K562 (cell line): Measurements from ENCODE around the gene OR10J5.

Experiments
- ADNP ChIP-seq: fragments of 200-800 bp; sonication (Bioruptor generic); IDR thresholded peaks from 2 replicates; pipeline ENCODE4 v1.6.1; 2016; ENCODE audit warnings: missing genetic modification characterization, missing compliant biosample characterization
- CAMTA2 ChIP-seq: fragments of 250-450 bp; sonication (Bioruptor Pico); conservative IDR thresholded peaks from 2 replicates; pipeline ENCODE4 v1.5.1; 2022
- CBX5 ChIP-seq: IDR thresholded peaks from 2 replicates; pipeline ENCODE4 v1.6.1; 2014; ENCODE audit warnings: low read depth, borderline replicate concordance
- GMEB1 ChIP-seq: fragments of 250-450 bp; sonication (Bioruptor Pico); IDR thresholded peaks from 2 replicates; pipeline ENCODE4 v1.4.0; 2020; ENCODE audit warnings: mild to moderate bottlenecking
- MTA1 ChIP-seq: fragments of 450-650 bp; IDR thresholded peaks from 2 replicates; pipeline ENCODE4 v1.6.1; 2017; ENCODE audit warnings: borderline replicate concordance
- POLR2A ChIP-seq: fragments of 450-650 bp; conservative IDR thresholded peaks from 2 replicates; pipeline ENCODE4 v1.6.1; 2016
- POLR2AphosphoS5 ChIP-seq: IDR thresholded peaks from 2 replicates; pipeline ENCODE4 v1.6.1; 2011; ENCODE audit warnings: mild to moderate bottlenecking, low read depth, low read length, moderate library complexity; ENCODE audit not compliant: control insufficient read depth, insufficient read depth
- SRSF1 ChIP-seq: fragments of 200-400 bp; formaldehyde crosslinking; IDR thresholded peaks from 2 replicates; pipeline ENCODE4 v1.6.1; 2017; ENCODE audit warnings: mild to moderate bottlenecking, low read depth, low read length, moderate library complexity
- ZNF143 ChIP-seq: sonication (generic); formaldehyde crosslinking; IDR thresholded peaks from 2 replicates; pipeline ENCODE4 v1.9.0; 2022; ENCODE audit warnings: mild to moderate bottlenecking, missing genetic modification reagents
- ZNF239 ChIP-seq: fragments of 250-450 bp; sonication (Bioruptor Pico); IDR thresholded peaks from 2 replicates; pipeline ENCODE4 v1.4.0; 2020; ENCODE audit warnings: mild to moderate bottlenecking
- ZNF785 ChIP-seq: fragments of 250-450 bp; sonication (Bioruptor Pico); IDR thresholded peaks from 2 replicates; pipeline ENCODE4 v1.4.0; 2020; ENCODE audit warnings: mild to moderate bottlenecking
- ZZZ3 ChIP-seq: fragments of 450-650 bp; IDR thresholded peaks from 2 replicates; pipeline ENCODE4 v1.6.1; 2016; ENCODE audit warnings: antibody characterized with exemption, mild to moderate bottlenecking, moderate library complexity
- TF ChIP-seq, protein P1 (sequence below), 3 experiments: IDR thresholded peaks in 2 of 3; conservative IDR thresholded peaks in 1 of 3; 2 replicates each; pipeline ENCODE4 v1.5.1; 2011 to 2012; ENCODE audit warnings: low read length in 3 of 3, mild to moderate bottlenecking in 3 of 3, control low read depth in 2 of 3, improper control_type of control experiment in 1 of 3, inconsistent platforms in 1 of 3, low read depth in 1 of 3, mixed read lengths in 1 of 3, moderate library complexity in 1 of 3; ENCODE audit not compliant: insufficient read depth in 2 of 3

DNA sequence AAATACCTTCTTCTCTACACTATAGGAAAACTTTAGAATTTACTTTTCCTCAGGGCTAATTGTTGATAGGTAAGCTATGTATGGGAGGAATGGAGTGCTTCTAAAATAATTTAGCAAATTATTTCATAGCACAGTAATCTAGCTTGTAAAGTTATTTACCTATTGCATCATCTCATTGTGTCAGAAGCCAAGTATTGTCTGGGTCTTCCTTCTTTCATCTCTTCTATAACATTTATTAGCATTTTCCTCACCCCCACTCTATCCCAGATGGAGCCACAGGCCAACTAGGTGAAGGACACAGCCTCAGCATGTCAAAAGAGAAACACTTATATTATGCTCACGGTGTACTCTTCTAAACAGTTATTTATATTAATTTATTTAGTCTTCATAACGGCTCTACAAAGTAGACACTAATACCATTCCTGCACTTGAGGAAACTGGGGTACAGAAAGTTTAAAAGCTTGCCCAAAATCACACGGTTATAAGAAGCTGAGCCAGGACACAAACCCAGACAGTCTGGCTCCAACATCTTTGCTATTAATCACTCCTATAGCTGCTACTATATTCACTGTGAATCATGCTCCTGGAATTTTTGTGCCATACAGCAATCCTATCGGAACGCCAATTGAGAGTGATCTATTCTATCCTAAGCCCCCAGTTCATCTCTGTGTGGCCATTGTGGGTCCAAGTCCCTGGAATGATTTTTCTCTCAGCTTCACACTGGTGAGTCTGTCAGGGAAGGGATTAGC lies 43.1 kb downstream of the OR10J5 start:
- TF ChIP-seq CAMTA2 (no peak), ZNF785 (CRISPR knock-in tag) (no peak), ADNP (tag) (no peak), POLR2AphosphoS5 (no peak), CBX5 (no peak), ZZZ3 (no peak), GMEB1 (CRISPR knock-in tag) (no peak), ZNF239 (CRISPR knock-in tag) (no peak), SRSF1 (no peak), MTA1 (no peak), POLR2A (no peak), ZNF143 (CRISPR knock-in tag) (no peak)
- TF ChIP-seq, protein P1, sequence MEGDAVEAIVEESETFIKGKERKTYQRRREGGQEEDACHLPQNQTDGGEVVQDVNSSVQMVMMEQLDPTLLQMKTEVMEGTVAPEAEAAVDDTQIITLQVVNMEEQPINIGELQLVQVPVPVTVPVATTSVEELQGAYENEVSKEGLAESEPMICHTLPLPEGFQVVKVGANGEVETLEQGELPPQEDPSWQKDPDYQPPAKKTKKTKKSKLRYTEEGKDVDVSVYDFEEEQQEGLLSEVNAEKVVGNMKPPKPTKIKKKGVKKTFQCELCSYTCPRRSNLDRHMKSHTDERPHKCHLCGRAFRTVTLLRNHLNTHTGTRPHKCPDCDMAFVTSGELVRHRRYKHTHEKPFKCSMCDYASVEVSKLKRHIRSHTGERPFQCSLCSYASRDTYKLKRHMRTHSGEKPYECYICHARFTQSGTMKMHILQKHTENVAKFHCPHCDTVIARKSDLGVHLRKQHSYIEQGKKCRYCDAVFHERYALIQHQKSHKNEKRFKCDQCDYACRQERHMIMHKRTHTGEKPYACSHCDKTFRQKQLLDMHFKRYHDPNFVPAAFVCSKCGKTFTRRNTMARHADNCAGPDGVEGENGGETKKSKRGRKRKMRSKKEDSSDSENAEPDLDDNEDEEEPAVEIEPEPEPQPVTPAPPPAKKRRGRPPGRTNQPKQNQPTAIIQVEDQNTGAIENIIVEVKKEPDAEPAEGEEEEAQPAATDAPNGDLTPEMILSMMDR (IDR thresholded peaks at IDR 0.05 in 2 of 3, conservative IDR thresholded peaks at IDR 0.05 in 1 of 3; ENCODE audit: insufficient read depth in 2 of 3, low read depth in 1 of 3, low read length in 3 of 3), result no peak
